ENCODE data around the gene C3orf18. TPM values are rescaled to one million over a fixed set of nuclear protein-coding genes. Genes with fewer than 3 reads are reported as not detected.

C3orf18 gene
- total and polyA plus RNA-seq, 2 donors from 2014 or later, result 6.2 to 14.9 TPM

GRCh38 chr3:50587806-50588758, 20.5 kb upstream of the C3orf18 start:
- Histone ChIP-seq H3K4me3 (ENCODE audit: low read length in 3 of 3) (no peak overlapping the region), H3K9ac (ENCODE audit: low read length in 3 of 3) (peak overlapping the region in 1 of 3 donors; percentile 8), H3K27ac (ENCODE audit: low read depth in 2 of 2, low read length in 2 of 2) (no peak overlapping the region), H3K4me1 (ENCODE audit: control insufficient read depth in 2 of 3, insufficient read depth in 2 of 3, low read depth in 1 of 3, low read length in 3 of 3) (peaks cover 0 to 14% (median 6%) of the 10 kb centered on the region in 3 donors), H3K9me3 (ENCODE audit: control insufficient read depth in 2 of 3, insufficient read depth in 1 of 3, low read length in 3 of 3) (no peaks in the 10 kb centered on the region), H3K36me3 (ENCODE audit: control insufficient read depth in 2 of 3, insufficient read depth in 3 of 3, low read length in 3 of 3) (peaks cover 0 to 3% (median 0%) of the 10 kb centered on the region in 3 donors), H3K27me3 (ENCODE audit: control insufficient read depth, insufficient read depth, low read length) (no peaks in the 10 kb centered on the region)
- DNase-seq (no peak), FAIRE-seq (no peak)
- intact Hi-C loops (cut with DNase I), result no loop called here
- TF ChIP-seq, protein P1, sequence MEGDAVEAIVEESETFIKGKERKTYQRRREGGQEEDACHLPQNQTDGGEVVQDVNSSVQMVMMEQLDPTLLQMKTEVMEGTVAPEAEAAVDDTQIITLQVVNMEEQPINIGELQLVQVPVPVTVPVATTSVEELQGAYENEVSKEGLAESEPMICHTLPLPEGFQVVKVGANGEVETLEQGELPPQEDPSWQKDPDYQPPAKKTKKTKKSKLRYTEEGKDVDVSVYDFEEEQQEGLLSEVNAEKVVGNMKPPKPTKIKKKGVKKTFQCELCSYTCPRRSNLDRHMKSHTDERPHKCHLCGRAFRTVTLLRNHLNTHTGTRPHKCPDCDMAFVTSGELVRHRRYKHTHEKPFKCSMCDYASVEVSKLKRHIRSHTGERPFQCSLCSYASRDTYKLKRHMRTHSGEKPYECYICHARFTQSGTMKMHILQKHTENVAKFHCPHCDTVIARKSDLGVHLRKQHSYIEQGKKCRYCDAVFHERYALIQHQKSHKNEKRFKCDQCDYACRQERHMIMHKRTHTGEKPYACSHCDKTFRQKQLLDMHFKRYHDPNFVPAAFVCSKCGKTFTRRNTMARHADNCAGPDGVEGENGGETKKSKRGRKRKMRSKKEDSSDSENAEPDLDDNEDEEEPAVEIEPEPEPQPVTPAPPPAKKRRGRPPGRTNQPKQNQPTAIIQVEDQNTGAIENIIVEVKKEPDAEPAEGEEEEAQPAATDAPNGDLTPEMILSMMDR (IDR thresholded peaks at IDR 0.05; ENCODE audit: borderline replicate concordance, extremely low read depth, insufficient read depth), result no peak

DNA sequence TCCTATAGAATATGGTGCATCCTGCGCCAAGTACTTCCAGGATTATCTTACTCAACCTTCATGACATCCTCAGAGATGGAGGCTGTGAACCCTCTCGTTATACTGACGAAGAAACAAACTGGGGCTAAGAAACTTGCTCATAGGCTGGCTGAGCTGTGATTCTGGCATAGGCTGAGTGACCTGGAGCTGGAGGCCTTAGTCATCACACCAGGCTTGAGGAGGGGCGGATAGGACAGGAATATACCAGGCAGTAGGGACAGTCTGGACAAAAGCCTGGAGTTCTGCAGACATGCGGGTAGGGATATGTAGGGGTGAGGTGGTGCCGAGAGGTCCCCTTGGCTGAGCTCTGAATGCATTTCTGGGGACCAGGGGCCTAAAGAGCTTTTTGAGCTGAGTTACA, 19.8 kb upstream of the C3orf18 start:
- no peak overlapping the region for H3K4me3 ChIP-seq (ENCODE audit: low read length in 3 of 3)
- DNase-seq (no peak), FAIRE-seq (no peak)
- intact Hi-C loops (cut with DNase I), result no loop called here
- no peaks in the 10 kb centered on the region for H3K27me3 ChIP-seq (ENCODE audit: control insufficient read depth, insufficient read depth, low read length)
- no peak overlapping the region for H3K27ac ChIP-seq (ENCODE audit: low read depth in 2 of 2, low read length in 2 of 2)
- H3K9ac ChIP-seq (ENCODE audit: low read length in 3 of 3), result no peak overlapping the region
- TF ChIP-seq, protein P1 (IDR thresholded peaks at IDR 0.05; ENCODE audit: borderline replicate concordance, extremely low read depth, insufficient read depth), result no peak
- H3K4me1 ChIP-seq (ENCODE audit: control insufficient read depth in 2 of 3, insufficient read depth in 2 of 3, low read depth in 1 of 3, low read length in 3 of 3), result peaks cover 0 to 7% (median 3%) of the 10 kb centered on the region in 3 donors
- peaks cover 0 to 3% (median 0%) of the 10 kb centered on the region in 3 donors for H3K36me3 ChIP-seq (ENCODE audit: control insufficient read depth in 2 of 3, insufficient read depth in 3 of 3, low read length in 3 of 3)
- H3K9me3 ChIP-seq (ENCODE audit: control insufficient read depth in 2 of 3, insufficient read depth in 1 of 3, low read length in 3 of 3), result no peaks in the 10 kb centered on the region

GRCh38 chr3:50586763-50587070, 19.2 kb upstream of the C3orf18 start:
- intact Hi-C loops (cut with DNase I), result no loop called here
- H3K36me3 ChIP-seq (ENCODE audit: control insufficient read depth in 2 of 3, insufficient read depth in 3 of 3, low read length in 3 of 3), result peaks cover 0 to 3% (median 0%) of the 10 kb centered on the region in 3 donors
- DNase-seq (no peak), FAIRE-seq (no peak)
- no peak overlapping the region for H3K9ac ChIP-seq (ENCODE audit: low read length in 3 of 3)
- H3K4me3 ChIP-seq (ENCODE audit: low read length in 3 of 3), result no peak overlapping the region
- no peaks in the 10 kb centered on the region for H3K27me3 ChIP-seq (ENCODE audit: control insufficient read depth, insufficient read depth, low read length)
- no peak overlapping the region for H3K27ac ChIP-seq (ENCODE audit: low read depth in 2 of 2, low read length in 2 of 2)
- TF ChIP-seq, protein P1 (IDR thresholded peaks at IDR 0.05; ENCODE audit: borderline replicate concordance, extremely low read depth, insufficient read depth), result no peak
- no peaks in the 10 kb centered on the region for H3K9me3 ChIP-seq (ENCODE audit: control insufficient read depth in 2 of 3, insufficient read depth in 1 of 3, low read length in 3 of 3)
- peaks cover 0 to 7% (median 3%) of the 10 kb centered on the region in 3 donors for H3K4me1 ChIP-seq (ENCODE audit: control insufficient read depth in 2 of 3, insufficient read depth in 2 of 3, low read depth in 1 of 3, low read length in 3 of 3)

Measured in kidney (tissue), 14 donors.